HepG2 (cell line): ENCODE results near the gene MEG3. TPM values are rescaled to one million over a fixed set of nuclear protein-coding genes. Genes with fewer than 3 reads are reported as not detected.

Experiments used
- ATAD3A ChIP-seq: sonication (generic); formaldehyde crosslinking; IDR thresholded peaks from 2 replicates; pipeline ENCODE4 v1.4.0; 2020; ENCODE audit warnings: missing genetic modification reagents
- EP300 ChIP-seq, 3 experiments: sonication (generic) in 1 of 3; formaldehyde crosslinking in 1 of 3; IDR thresholded peaks; 2 replicates each; pipeline versions ENCODE4 v1.5.1 to v1.6.1; 2011 to 2020; ENCODE audit warnings: low read depth in 2 of 3, low read length in 2 of 3, borderline replicate concordance in 1 of 3, improper control_type of control experiment in 1 of 3, mild to moderate bottlenecking in 1 of 3, missing genetic modification reagents in 1 of 3, moderate library complexity in 1 of 3
- FLYWCH1 ChIP-seq: sonication (generic); formaldehyde crosslinking; IDR thresholded peaks from 2 replicates; pipeline ENCODE4 v1.8.1; 2023; ENCODE audit warnings: mild to moderate bottlenecking, missing genetic modification reagents
- FOXP1 ChIP-seq, 2 experiments: fragments of 450-650 bp in 1 of 2; IDR thresholded peaks; 2 replicates each; pipeline ENCODE4 v1.6.1; 2017 to 2018; ENCODE audit warnings: antibody characterized with exemption in 1 of 2
- HIVEP1 ChIP-seq: sonication (generic); formaldehyde crosslinking; IDR thresholded peaks from 2 replicates; pipeline ENCODE4 v1.4.0; 2020; ENCODE audit warnings: mild to moderate bottlenecking, missing genetic modification reagents
- JUND ChIP-seq: sonication (generic); formaldehyde crosslinking; IDR thresholded peaks from 2 replicates; pipeline ENCODE4 v1.8.0; 2022; ENCODE audit warnings: mild to moderate bottlenecking, missing genetic modification reagents
- KDM5A ChIP-seq: fragments of 200-600 bp; sonication (generic); IDR thresholded peaks from 2 replicates; pipeline ENCODE4 v1.7.0; 2018; ENCODE audit warnings: antibody characterized with exemption, mild to moderate bottlenecking, low read length, borderline replicate concordance
- MED1 ChIP-seq: sonication (generic); formaldehyde crosslinking; IDR thresholded peaks from 2 replicates; pipeline ENCODE4 v1.4.0; 2020; ENCODE audit warnings: missing genetic modification reagents
- MXI1 ChIP-seq: IDR thresholded peaks from 3 replicates; pipeline ENCODE4 v1.6.1; 2012; ENCODE audit warnings: low read depth, low read length, inconsistent platforms, borderline replicate concordance
- POLR2G ChIP-seq: fragments of 200-400 bp; formaldehyde crosslinking; IDR thresholded peaks from 2 replicates; pipeline ENCODE4 v1.6.1; 2018; ENCODE audit warnings: mild to moderate bottlenecking, low read depth, low read length, moderate library complexity
- SKI ChIP-seq: fragments of 450-650 bp; IDR thresholded peaks from one replicate; pipeline ENCODE4 v1.6.1; 2018; ENCODE audit warnings: mild to moderate bottlenecking; ENCODE audit not compliant: partially characterized antibody
- TGIF2 ChIP-seq: IDR thresholded peaks from 2 replicates; pipeline ENCODE4 v1.6.1; 2016; ENCODE audit warnings: control low read depth, missing compliant biosample characterization
- XRCC5 ChIP-seq: fragments of 200-400 bp; formaldehyde crosslinking; optimal IDR thresholded peaks from 2 replicates; pipeline ENCODE3; 2017; ENCODE audit warnings: mild to moderate bottlenecking, low read length
- ZMAT3 ChIP-seq: sonication (generic); formaldehyde crosslinking; conservative IDR thresholded peaks from 2 replicates; pipeline ENCODE4 v1.7.0; 2021; ENCODE audit warnings: missing genetic modification reagents
- ZNF160 ChIP-seq: sonication (generic); formaldehyde crosslinking; IDR thresholded peaks from 2 replicates; pipeline ENCODE4 v1.8.0; 2022; ENCODE audit warnings: mild to moderate bottlenecking, inconsistent platforms, missing genetic modification reagents
- ZNF225 ChIP-seq: sonication (generic); formaldehyde crosslinking; IDR thresholded peaks from 2 replicates; pipeline ENCODE4 v1.4.0; 2020; ENCODE audit warnings: mild to moderate bottlenecking, missing genetic modification reagents
- ZNF260 ChIP-seq: sonication (generic); formaldehyde crosslinking; IDR thresholded peaks from 2 replicates; pipeline ENCODE4 v1.4.0; 2020; ENCODE audit warnings: missing genetic modification reagents, low read depth, mild to moderate bottlenecking, borderline replicate concordance
- ZNF557 ChIP-seq: sonication (generic); formaldehyde crosslinking; IDR thresholded peaks from 2 replicates; pipeline ENCODE4 v1.4.0; 2020; ENCODE audit warnings: missing genetic modification reagents
- ZNF569 ChIP-seq: sonication (generic); formaldehyde crosslinking; IDR thresholded peaks from 2 replicates; pipeline ENCODE4 v1.5.0; 2020; ENCODE audit warnings: mild to moderate bottlenecking, missing genetic modification reagents, moderate library complexity, borderline replicate concordance
- ZNF572 ChIP-seq: sonication (generic); formaldehyde crosslinking; IDR thresholded peaks from 2 replicates; pipeline ENCODE4 v1.5.1; 2020; ENCODE audit warnings: mild to moderate bottlenecking, missing genetic modification reagents
- ZNF577 ChIP-seq: sonication (generic); formaldehyde crosslinking; IDR thresholded peaks from 2 replicates; pipeline ENCODE4 v1.4.0; 2020; ENCODE audit warnings: mild to moderate bottlenecking, low read depth, missing genetic modification reagents, borderline replicate concordance
- ZNF709 ChIP-seq: sonication (generic); formaldehyde crosslinking; IDR thresholded peaks from 2 replicates; pipeline ENCODE4 v1.5.0; 2020; ENCODE audit warnings: mild to moderate bottlenecking, missing genetic modification reagents
- polyA plus RNA-seq, 8 experiments: library from polyadenylated mRNA; depleted of rRNA in 3 of 8; stranded (reverse) in 7 of 8; unstranded in 1 of 8; fragments of >200 nt; fragmentation: Illumina TruSeq in 4 of 8; extraction: Trizol in 4 of 8; gene quantifications; 2 replicates each; pipeline versions ENCODE4 v1.2.1 to v1.2.3, GENCODE V29; 2011 to 2016; ENCODE audit warnings: low read depth in 4 of 8, missing spikeins in 1 of 8, mixed read lengths in 1 of 8; ENCODE audit not compliant: insufficient read depth in 1 of 8
- total RNA-seq, 5 experiments: library from RNA; depleted of rRNA; stranded (reverse); fragments of >200 nt; fragmentation: Illumina TruSeq; extraction: Trizol; gene quantifications; 2 replicates each; pipeline ENCODE4 v1.2.3, GENCODE V29; 2016; ENCODE audit warnings: low read depth in 1 of 5
- TF ChIP-seq, protein P1 (sequence below): sonication (generic); formaldehyde crosslinking; IDR thresholded peaks from 2 replicates; pipeline ENCODE4 v1.8.0; 2022; ENCODE audit warnings: low read depth, missing genetic modification reagents
- TF ChIP-seq, protein P2 (sequence below): IDR thresholded peaks from 2 replicates; pipeline ENCODE4 v1.6.1; 2016; ENCODE audit warnings: low read depth
- TF ChIP-seq, protein P3 (sequence below): sonication (generic); formaldehyde crosslinking; IDR thresholded peaks from 2 replicates; pipeline ENCODE4 v1.5.1; 2020; ENCODE audit warnings: mild to moderate bottlenecking, missing genetic modification reagents, moderate library complexity

MEG3 gene
- total and polyA plus RNA-seq, 2 of the 13 experiments (the other 11 are each of a cell fraction or from before 2014, with no cell fraction given), result 0.17 TPM; not detected in 1

DNA sequence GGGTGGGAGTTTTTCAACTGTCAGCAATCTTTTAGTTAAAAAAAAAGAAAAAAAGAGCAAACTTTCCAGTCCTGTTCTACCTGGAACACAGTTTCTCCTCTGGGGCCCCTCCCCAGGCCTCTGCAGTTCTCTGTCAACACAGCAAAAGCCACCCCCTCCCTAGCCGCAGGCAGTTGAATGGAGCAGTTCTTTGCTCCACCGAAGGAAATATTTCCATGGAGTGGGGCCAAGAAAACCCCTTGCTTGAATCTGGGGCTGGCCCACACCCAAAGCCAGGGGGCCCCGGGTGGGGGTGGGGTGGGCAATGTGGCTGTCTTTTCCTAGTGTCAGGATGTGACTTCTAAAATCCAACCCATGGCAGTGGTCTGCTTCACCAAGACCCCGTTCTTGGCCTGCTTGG is 5.0 kb upstream of the MEG3 start (continued):
- TF ChIP-seq EP300 (IDR thresholded peaks at IDR 0.05; ENCODE audit: low read depth in 2 of 2, low read length in 2 of 2), result peak in 1 of 2 experiments; percentile 66; a peak in 2 of 4 replicates
- TF ChIP-seq EP300 (CRISPR knock-in tag; IDR thresholded peaks at IDR 0.05; ENCODE audit: borderline replicate concordance), result no peak
- TF ChIP-seq KDM5A, result no peak
- TF ChIP-seq ZNF260 (CRISPR knock-in tag), result no peak
- TF ChIP-seq ZNF160 (CRISPR knock-in tag), result no peak
- peak; percentile 28; the same call in 1 of the 2 replicates for TF ChIP-seq MED1
- TF ChIP-seq ZNF225 (CRISPR knock-in tag), result no peak
- no peak for TF ChIP-seq TGIF2 (CRISPR knock-in tag)
- TF ChIP-seq, protein P1, sequence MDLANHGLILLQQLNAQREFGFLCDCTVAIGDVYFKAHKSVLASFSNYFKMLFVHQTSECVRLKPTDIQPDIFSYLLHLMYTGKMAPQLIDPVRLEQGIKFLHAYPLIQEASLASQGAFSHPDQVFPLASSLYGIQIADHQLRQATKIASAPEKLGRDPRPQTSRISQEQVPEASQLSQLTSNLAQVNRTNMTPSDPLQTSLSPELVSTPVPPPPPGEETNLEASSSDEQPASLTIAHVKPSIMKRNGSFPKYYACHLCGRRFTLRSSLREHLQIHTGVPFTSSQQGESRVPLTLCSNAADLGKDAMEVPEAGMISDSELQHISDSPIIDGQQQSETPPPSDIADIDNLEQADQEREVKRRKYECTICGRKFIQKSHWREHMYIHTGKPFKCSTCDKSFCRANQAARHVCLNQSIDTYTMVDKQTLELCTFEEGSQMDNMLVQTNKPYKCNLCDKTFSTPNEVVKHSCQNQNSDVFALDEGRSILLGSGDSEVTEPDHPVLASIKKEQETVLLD, result no peak
- TF ChIP-seq JUND, result no peak
- TF ChIP-seq, protein P2, sequence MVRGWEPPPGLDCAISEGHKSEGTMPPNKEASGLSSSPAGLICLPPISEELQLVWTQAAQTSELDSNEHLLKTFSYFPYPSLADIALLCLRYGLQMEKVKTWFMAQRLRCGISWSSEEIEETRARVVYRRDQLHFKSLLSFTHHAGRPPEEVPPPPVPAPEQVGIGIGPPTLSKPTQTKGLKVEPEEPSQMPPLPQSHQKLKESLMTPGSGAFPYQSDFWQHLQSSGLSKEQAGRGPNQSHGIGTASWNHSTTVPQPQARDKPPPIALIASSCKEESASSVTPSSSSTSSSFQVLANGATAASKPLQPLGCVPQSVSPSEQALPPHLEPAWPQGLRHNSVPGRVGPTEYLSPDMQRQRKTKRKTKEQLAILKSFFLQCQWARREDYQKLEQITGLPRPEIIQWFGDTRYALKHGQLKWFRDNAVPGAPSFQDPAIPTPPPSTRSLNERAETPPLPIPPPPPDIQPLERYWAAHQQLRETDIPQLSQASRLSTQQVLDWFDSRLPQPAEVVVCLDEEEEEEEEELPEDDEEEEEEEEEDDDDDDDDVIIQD (CRISPR knock-in tag), result no peak
- TF ChIP-seq SKI, result no peak
- TF ChIP-seq POLR2G, result peak; percentile 44
- TF ChIP-seq ATAD3A (CRISPR knock-in tag), result no peak
- no peak for TF ChIP-seq FOXP1 (IDR thresholded peaks at IDR 0.05)
- peak; percentile 22; the same call in 1 of the 2 replicates for TF ChIP-seq FOXP1 (CRISPR knock-in tag; IDR thresholded peaks at IDR 0.05)
- TF ChIP-seq ZNF709, result no peak
- TF ChIP-seq, protein P3, sequence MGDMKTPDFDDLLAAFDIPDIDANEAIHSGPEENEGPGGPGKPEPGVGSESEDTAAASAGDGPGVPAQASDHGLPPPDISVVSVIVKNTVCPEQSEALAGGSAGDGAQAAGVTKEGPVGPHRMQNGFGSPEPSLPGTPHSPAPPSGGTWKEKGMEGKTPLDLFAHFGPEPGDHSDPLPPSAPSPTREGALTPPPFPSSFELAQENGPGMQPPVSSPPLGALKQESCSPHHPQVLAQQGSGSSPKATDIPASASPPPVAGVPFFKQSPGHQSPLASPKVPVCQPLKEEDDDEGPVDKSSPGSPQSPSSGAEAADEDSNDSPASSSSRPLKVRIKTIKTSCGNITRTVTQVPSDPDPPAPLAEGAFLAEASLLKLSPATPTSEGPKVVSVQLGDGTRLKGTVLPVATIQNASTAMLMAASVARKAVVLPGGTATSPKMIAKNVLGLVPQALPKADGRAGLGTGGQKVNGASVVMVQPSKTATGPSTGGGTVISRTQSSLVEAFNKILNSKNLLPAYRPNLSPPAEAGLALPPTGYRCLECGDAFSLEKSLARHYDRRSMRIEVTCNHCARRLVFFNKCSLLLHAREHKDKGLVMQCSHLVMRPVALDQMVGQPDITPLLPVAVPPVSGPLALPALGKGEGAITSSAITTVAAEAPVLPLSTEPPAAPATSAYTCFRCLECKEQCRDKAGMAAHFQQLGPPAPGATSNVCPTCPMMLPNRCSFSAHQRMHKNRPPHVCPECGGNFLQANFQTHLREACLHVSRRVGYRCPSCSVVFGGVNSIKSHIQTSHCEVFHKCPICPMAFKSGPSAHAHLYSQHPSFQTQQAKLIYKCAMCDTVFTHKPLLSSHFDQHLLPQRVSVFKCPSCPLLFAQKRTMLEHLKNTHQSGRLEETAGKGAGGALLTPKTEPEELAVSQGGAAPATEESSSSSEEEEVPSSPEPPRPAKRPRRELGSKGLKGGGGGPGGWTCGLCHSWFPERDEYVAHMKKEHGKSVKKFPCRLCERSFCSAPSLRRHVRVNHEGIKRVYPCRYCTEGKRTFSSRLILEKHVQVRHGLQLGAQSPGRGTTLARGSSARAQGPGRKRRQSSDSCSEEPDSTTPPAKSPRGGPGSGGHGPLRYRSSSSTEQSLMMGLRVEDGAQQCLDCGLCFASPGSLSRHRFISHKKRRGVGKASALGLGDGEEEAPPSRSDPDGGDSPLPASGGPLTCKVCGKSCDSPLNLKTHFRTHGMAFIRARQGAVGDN, result no peak; the same call in 1 of the 2 replicates
- TF ChIP-seq ZNF569 (CRISPR knock-in tag), result no peak
- no peak for TF ChIP-seq HIVEP1 (CRISPR knock-in tag)
- no peak for TF ChIP-seq ZNF572 (CRISPR knock-in tag)
- no peak for TF ChIP-seq ZNF577 (CRISPR knock-in tag)
- no peak for TF ChIP-seq MXI1
- TF ChIP-seq XRCC5, result peak; percentile 33
- no peak for TF ChIP-seq FLYWCH1 (CRISPR knock-in tag)
- TF ChIP-seq ZNF557 (CRISPR knock-in tag), result no peak
- 0 out of 2 replicates have a peak, but pooled peaks have one; percentile 43 for TF ChIP-seq ZMAT3
